ENCODE results near the gene BRD9.
A peak's percentile ranks its signal among the peaks of the same experiment; 100 is the strongest.
"Not testable (repeated sequence)": the region's sequence is repeated elsewhere in the genome, so short reads cannot be mapped to it uniquely, and the experiment has no call there.

The BRD9 gene

GRCh38 chr5:834013-834412, 58.6 kb downstream of the BRD9 start:
- not testable (repeated sequence) for DNase-seq (ENCODE audit: insufficient read length, low spot score)

DNA sequence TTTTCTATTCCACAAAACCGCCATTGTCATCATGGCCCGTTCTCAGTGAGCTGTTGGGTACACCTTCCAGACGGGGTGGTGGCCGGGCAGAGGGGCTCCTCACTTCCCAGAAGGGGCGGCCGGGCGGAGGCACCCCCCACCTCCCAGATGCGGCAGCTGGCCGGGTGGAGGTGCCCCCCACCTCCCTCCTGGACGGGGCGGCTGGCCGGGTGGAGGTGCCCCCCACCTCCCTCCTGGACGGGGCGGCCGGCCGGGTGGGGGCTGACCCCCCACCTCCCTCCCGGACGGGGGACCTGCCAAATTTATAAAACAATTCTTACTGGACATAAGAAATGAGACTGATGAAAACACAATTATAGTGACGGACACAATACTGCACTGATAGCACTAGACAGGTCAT, 64.4 kb downstream of the BRD9 start:
- DNase-seq (ENCODE audit: insufficient read length, low spot score); FAIRE-seq: not testable (repeated sequence)

More at GRCh38 chr5:834013-834412, 58.6 kb downstream of the BRD9 start:
- FAIRE-seq, result not testable (repeated sequence)

- not testable (repeated sequence) for FAIRE-seq; DNase-seq (ENCODE audit: insufficient read length, low spot score)
These were observed 67.1 kb downstream of the BRD9 start for GRCh38 chr5:825544-825943.

GRCh38 chr5:821504-821903, 71.1 kb downstream of the BRD9 start:
- DNase-seq (ENCODE audit: insufficient read length, low spot score) (no peak), FAIRE-seq (no peak)
- TF ChIP-seq, protein P1, sequence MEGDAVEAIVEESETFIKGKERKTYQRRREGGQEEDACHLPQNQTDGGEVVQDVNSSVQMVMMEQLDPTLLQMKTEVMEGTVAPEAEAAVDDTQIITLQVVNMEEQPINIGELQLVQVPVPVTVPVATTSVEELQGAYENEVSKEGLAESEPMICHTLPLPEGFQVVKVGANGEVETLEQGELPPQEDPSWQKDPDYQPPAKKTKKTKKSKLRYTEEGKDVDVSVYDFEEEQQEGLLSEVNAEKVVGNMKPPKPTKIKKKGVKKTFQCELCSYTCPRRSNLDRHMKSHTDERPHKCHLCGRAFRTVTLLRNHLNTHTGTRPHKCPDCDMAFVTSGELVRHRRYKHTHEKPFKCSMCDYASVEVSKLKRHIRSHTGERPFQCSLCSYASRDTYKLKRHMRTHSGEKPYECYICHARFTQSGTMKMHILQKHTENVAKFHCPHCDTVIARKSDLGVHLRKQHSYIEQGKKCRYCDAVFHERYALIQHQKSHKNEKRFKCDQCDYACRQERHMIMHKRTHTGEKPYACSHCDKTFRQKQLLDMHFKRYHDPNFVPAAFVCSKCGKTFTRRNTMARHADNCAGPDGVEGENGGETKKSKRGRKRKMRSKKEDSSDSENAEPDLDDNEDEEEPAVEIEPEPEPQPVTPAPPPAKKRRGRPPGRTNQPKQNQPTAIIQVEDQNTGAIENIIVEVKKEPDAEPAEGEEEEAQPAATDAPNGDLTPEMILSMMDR (IDR thresholded peaks at IDR 0.05; ENCODE audit: insufficient read depth, missing control alignments), result peak; percentile 12

DNA sequence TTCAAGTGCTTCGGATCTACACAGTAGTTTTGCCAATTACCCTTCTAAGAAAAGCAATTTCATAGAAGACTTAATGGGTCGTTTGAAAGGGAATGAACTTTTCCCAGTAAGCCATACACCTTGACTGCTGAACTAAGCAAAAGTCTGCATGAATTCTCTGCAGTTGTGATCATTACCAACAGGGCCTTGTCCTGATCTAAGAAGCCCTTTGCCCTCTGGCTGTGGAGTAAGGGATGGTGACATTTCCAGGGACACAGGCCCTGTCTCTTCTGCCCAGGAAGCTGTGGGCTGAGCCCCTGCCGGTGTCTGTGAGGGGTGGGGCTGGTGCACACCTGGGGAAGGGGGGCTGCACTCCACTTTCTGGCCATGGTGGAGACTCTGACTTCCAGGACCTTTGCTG, 72.4 kb downstream of the BRD9 start:
- FAIRE-seq, result no peak
- TF ChIP-seq, protein P1 (IDR thresholded peaks at IDR 0.05; ENCODE audit: insufficient read depth, missing control alignments), result no peak
- DNase-seq (ENCODE audit: insufficient read length, low spot score), result no peak

- TF ChIP-seq, protein P1 (IDR thresholded peaks at IDR 0.05; ENCODE audit: insufficient read depth, missing control alignments), result no peak
- FAIRE-seq (no peak), DNase-seq (ENCODE audit: insufficient read length, low spot score) (no peak)
These were observed 73.5 kb downstream of the BRD9 start for GRCh38 chr5:819078-819477.

GRCh38 chr5:816176-816575, 76.4 kb downstream of the BRD9 start:
- TF ChIP-seq, protein P1 (IDR thresholded peaks at IDR 0.05; ENCODE audit: insufficient read depth, missing control alignments), result no peak
- no peak for FAIRE-seq
- DNase-seq (ENCODE audit: insufficient read length, low spot score), result no peak

- DNase-seq (ENCODE audit: insufficient read length, low spot score), result no peak
- no peak for FAIRE-seq
- TF ChIP-seq, protein P1 (IDR thresholded peaks at IDR 0.05; ENCODE audit: insufficient read depth, missing control alignments), result no peak
These were observed 77.2 kb downstream of the BRD9 start for GRCh38 chr5:815449-815848.
